Transverse colon (tissue), 4 donors: ENCODE data around the gene C16orf96. TPM values are rescaled to one million over a fixed set of nuclear protein-coding genes. Genes with fewer than 3 reads are reported as not detected.

Experiments
- DNase-seq: peaks from one replicate; pipeline ENCODE4 v3.0.0-alpha.2; 2019
- H3K27ac ChIP-seq, 4 donors: fragments of 200-600 bp; sonication (generic); 2 replicates each; pipeline ENCODE4 v1.5.1; 2016 to 2018; ENCODE audit warnings: inconsistent platforms in 4 of 4
- H3K27me3 ChIP-seq: fragments of 200-600 bp; sonication (generic); 2 replicates; pipeline ENCODE4 v1.5.1; 2017; ENCODE audit warnings: inconsistent platforms
- H3K36me3 ChIP-seq, 4 donors: fragments of 200-600 bp; sonication (generic); 2 replicates each; pipeline ENCODE4 v1.5.1; 2017 to 2019; ENCODE audit warnings: inconsistent platforms in 4 of 4
- H3K4me1 ChIP-seq, 4 donors: fragments of 200-600 bp; sonication (generic); 2 replicates each; pipeline ENCODE4 v1.5.1; 2017 to 2020; ENCODE audit warnings: inconsistent platforms in 4 of 4
- H3K4me3 ChIP-seq, 4 donors: fragments of 200-600 bp; sonication (generic); 1 replicate in 1 of 4; 2 replicates in 3 of 4; pipeline versions ENCODE4 v1.5.1 to v1.6.1; 2017 to 2019; ENCODE audit warnings: inconsistent platforms in 4 of 4
- H3K9me3 ChIP-seq, 2 donors: fragments of 200-600 bp; sonication (generic); 2 replicates each; pipeline ENCODE4 v1.5.1; 2017 to 2019; ENCODE audit warnings: inconsistent platforms in 2 of 2
- CTCF ChIP-seq, 5 experiments: fragments of 200-600 bp in 3 of 5; fragments of 450-650 bp in 2 of 5; sonication (generic) in 3 of 5; IDR thresholded peaks; 1 replicate in 2 of 5; 2 replicates in 3 of 5; pipeline ENCODE4 v1.5.1; 2016 to 2017; ENCODE audit warnings: antibody characterized with exemption in 5 of 5, inconsistent platforms in 3 of 5, mild to moderate bottlenecking in 2 of 5, moderate library complexity in 1 of 5
- EP300 ChIP-seq: sonication (generic); formaldehyde crosslinking; IDR thresholded peaks from one replicate; pipeline ENCODE4 v1.6.1; 2017; ENCODE audit warnings: antibody characterized with exemption, low read depth
- POLR2A ChIP-seq: fragments of 450-650 bp; IDR thresholded peaks from one replicate; pipeline ENCODE4 v1.6.1; 2016; ENCODE audit warnings: antibody characterized with exemption, mild to moderate bottlenecking, moderate library complexity
- POLR2AphosphoS5 ChIP-seq, 3 donors: sonication (generic); formaldehyde crosslinking; IDR thresholded peaks; one replicate each; pipeline ENCODE4 v1.6.1; 2016; ENCODE audit warnings: antibody characterized with exemption in 3 of 3
- WGBS, 2 donors: methylation state at CpG; one replicate each; pipeline ENCODE4 v1.1.5; 2018; ENCODE audit warnings: low coverage in 1 of 2; 5-methylcytosine and 5-hydroxymethylcytosine counted together
- in situ Hi-C, 4 donors: fragments of 200-750 bp; cut with MboI; loops; one replicate each; pipeline versions ENCODE4 v1.15.0 to v1.15.1; 2017; ENCODE audit warnings: low sequenced_read_pairs in 3 of 4, low pct_ligation_motif_present in 1 of 4, low pct_unique_long_range_greater_than_20kb in 1 of 4
- intact Hi-C: fragments of 100-400 bp; cut with DNase I; formaldehyde crosslinking; loops from one replicate; pipeline ENCODE4 v1.15.1; 2023; ENCODE audit warnings: low total_unique reads
- total RNA-seq, 4 donors: library from RNA; depleted of rRNA; stranded (reverse); fragments of >200 nt; gene quantifications; one replicate each; pipeline ENCODE4 v1.1.0, GENCODE V29; 2016

The C16orf96 gene
- total RNA-seq, 4 donors from 2014 or later: not detected

- Histone ChIP-seq H3K9me3 (no peaks in the 10 kb centered on the region), H3K36me3 (no peaks in the 10 kb centered on the region), H3K27ac (no peak overlapping the region), H3K4me1 (no peaks in the 10 kb centered on the region), H3K27me3 (peaks cover 4% of the 10 kb centered on the region), H3K4me3 (no peak overlapping the region)
- DNase-seq: no peak
- WGBS, 2 donors: 60 to 72% methylated on average over 7 of the region's 7 CpGs
- no peak for TF ChIP-seq POLR2A
- no peak for TF ChIP-seq EP300
- no peak for TF ChIP-seq CTCF (IDR thresholded peaks at IDR 0.05)
- TF ChIP-seq POLR2AphosphoS5 (IDR thresholded peaks at IDR 0.05): no peak
- intact Hi-C loops: loop anchor here (5.0 to 10.0 kb wide), 2 partner anchors 61 to 81 kb away; no protein-coding TSS in a partner anchor
- in situ Hi-C loops: no loop called here
Measured at GRCh38 chr16:4586291-4586690, 30.2 kb downstream of the C16orf96 start.

GRCh38 chr16:4588386-4588785, 32.2 kb downstream of the C16orf96 start:
- in situ Hi-C loops (no loop called here), intact Hi-C loops (loop anchor here (5.0 to 10.0 kb wide), 2 partner anchors 59 to 84 kb away; no protein-coding TSS in a partner anchor)
- Histone ChIP-seq H3K27me3 (peaks cover 4% of the 10 kb centered on the region), H3K4me1 (no peaks in the 10 kb centered on the region), H3K9me3 (no peaks in the 10 kb centered on the region), H3K27ac (no peak overlapping the region), H3K36me3 (no peaks in the 10 kb centered on the region), H3K4me3 (no peak overlapping the region)
- no peak for TF ChIP-seq CTCF (IDR thresholded peaks at IDR 0.05)
- no peak for TF ChIP-seq POLR2A
- TF ChIP-seq POLR2AphosphoS5 (IDR thresholded peaks at IDR 0.05): no peak
- no peak for TF ChIP-seq EP300
- WGBS, 2 donors: 63 to 73% methylated on average over 2 of the region's 2 CpGs
- no peak for DNase-seq

DNA sequence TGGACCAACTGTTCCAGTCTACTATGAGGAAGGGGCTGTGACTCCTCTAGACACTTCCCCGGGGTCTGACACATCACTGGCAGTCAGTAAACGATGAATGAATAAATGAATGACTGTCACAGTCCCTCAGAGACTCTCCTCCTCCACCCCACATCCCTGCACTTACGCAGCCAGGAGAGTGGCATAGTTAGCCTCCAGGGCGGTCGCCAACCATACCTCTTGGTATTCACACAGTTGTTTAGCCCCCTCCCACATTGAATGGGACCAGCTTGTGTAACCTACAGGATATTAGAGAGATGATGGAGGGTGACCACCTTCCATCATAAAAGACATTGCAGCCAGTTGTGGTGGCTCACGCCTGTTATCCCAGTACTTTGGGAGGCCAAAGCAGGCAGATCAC, 32.8 kb downstream of the C16orf96 start:
- DNase-seq: no peak
- no peaks in the 10 kb centered on the region for H3K36me3 ChIP-seq
- peaks cover 4% of the 10 kb centered on the region for H3K27me3 ChIP-seq
- in situ Hi-C loops: no loop called here
- H3K27ac ChIP-seq: no peak overlapping the region
- no peaks in the 10 kb centered on the region for H3K4me1 ChIP-seq
- TF ChIP-seq POLR2AphosphoS5 (IDR thresholded peaks at IDR 0.05) (no peak), CTCF (IDR thresholded peaks at IDR 0.05) (no peak), EP300 (no peak), POLR2A (no peak)
- H3K9me3 ChIP-seq: no peaks in the 10 kb centered on the region
- H3K4me3 ChIP-seq: no peak overlapping the region
- WGBS, 2 donors: 94 to 100% methylated on average over 4 to 6 of the region's 6 CpGs
- intact Hi-C loops: loop anchor here (5.0 to 10.0 kb wide), 2 partner anchors 58 to 84 kb away; no protein-coding TSS in a partner anchor

GRCh38 chr16:4591191-4591590, 35.1 kb downstream of the C16orf96 start:
- intact Hi-C loops: no loop called here
- Histone ChIP-seq H3K4me3 (no peak overlapping the region), H3K9me3 (no peaks in the 10 kb centered on the region), H3K27me3 (peaks cover 2% of the 10 kb centered on the region), H3K4me1 (no peaks in the 10 kb centered on the region), H3K36me3 (no peaks in the 10 kb centered on the region), H3K27ac (no peak overlapping the region)
- in situ Hi-C loops: no loop called here
- WGBS, 2 donors: 47% methylated on average over 6 of the region's 6 CpGs
- TF ChIP-seq EP300 (no peak), CTCF (IDR thresholded peaks at IDR 0.05) (no peak), POLR2AphosphoS5 (IDR thresholded peaks at IDR 0.05) (no peak), POLR2A (no peak)
- DNase-seq: no peak
